Measurements from ENCODE around the gene FGFRL1. TPM values are rescaled to one million over a fixed set of nuclear protein-coding genes. Genes with fewer than 3 reads are reported as not detected.

The FGFRL1 gene
- total and polyA plus RNA-seq, 2 of the 13 experiments (the other 11 are each of a cell fraction or from before 2014, with no cell fraction given) = 19.1 to 30.6 TPM

DNA sequence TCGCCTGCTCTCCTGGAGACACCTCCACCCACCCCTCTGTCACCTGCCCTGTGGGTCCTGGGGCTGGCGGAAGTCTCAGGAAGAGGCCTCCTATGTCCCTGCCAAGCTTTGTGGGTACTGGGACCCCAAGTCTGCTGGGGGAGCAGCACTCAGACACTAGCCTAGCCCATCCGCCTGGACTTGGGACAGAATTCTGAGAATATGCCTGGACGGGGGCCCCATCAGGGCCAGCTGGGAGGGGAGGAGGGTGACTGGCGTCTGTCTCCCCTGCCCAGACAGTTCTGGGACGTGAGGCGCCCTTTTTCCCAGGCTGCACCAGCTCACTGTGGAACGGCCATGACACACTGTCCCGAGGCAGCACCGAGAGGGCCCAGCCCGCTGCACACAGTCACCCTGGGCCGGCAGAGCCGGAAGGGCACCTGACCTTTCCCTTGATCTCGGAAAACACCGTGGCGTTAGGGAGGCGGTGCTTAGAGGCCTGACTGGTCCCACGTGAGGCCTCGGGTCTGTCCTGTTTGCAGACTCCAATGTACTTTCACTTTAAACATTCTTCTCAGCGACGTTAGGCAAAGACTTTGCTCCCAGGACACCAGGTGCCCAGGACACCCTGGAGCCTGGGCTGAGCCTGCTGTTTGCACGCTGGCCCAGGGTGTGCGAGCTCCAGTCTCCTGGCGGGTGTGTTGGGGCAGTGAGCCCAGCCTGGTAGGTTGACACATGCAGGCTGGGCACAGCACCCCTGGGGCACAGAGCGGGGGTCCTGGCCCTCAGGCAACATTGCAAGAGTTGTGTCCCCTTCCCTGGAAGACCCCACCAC is 18.9 kb upstream of the FGFRL1 start (continued):
- no peak for TF ChIP-seq SRSF9 (IDR thresholded peaks at IDR 0.05; ENCODE audit: borderline replicate concordance, insufficient read depth, low read depth, low read length, poor library complexity, severe bottlenecking)
- TF ChIP-seq SMAD3 (CRISPR knock-in tag; IDR thresholded peaks at IDR 0.05) = 0 out of 2 replicates have a peak, but pooled peaks have one; percentile 92
- TF ChIP-seq ZNF740 (CRISPR knock-in tag; IDR thresholded peaks at IDR 0.05) = no peak
- no peak for TF ChIP-seq ONECUT2 (CRISPR knock-in tag; IDR thresholded peaks at IDR 0.05)
- TF ChIP-seq ZNF3 (CRISPR knock-in tag; IDR thresholded peaks at IDR 0.05) = no peak
- TF ChIP-seq MAFF (IDR thresholded peaks at IDR 0.05; ENCODE audit: low read depth, low read length) = no peak; the same call in 1 of the 2 replicates
- no peak for TF ChIP-seq PLRG1 (conservative IDR thresholded peaks at IDR 0.05)
- TF ChIP-seq ZFYVE20 (CRISPR knock-in tag; IDR thresholded peaks at IDR 0.05; ENCODE audit: borderline replicate concordance, low read depth) = no peak
- peak; percentile 93 for TF ChIP-seq RXRB (CRISPR knock-in tag; IDR thresholded peaks at IDR 0.05; ENCODE audit: borderline replicate concordance)
- TF ChIP-seq THYN1 (CRISPR knock-in tag; IDR thresholded peaks at IDR 0.05; ENCODE audit: borderline replicate concordance, low read depth) = no peak
- TF ChIP-seq ARHGAP35 (CRISPR knock-in tag; IDR thresholded peaks at IDR 0.05; ENCODE audit: borderline replicate concordance) = no peak
- TF ChIP-seq CCDC6 (CRISPR knock-in tag; IDR thresholded peaks at IDR 0.05) = peak; percentile 89
- TF ChIP-seq, protein P1, sequence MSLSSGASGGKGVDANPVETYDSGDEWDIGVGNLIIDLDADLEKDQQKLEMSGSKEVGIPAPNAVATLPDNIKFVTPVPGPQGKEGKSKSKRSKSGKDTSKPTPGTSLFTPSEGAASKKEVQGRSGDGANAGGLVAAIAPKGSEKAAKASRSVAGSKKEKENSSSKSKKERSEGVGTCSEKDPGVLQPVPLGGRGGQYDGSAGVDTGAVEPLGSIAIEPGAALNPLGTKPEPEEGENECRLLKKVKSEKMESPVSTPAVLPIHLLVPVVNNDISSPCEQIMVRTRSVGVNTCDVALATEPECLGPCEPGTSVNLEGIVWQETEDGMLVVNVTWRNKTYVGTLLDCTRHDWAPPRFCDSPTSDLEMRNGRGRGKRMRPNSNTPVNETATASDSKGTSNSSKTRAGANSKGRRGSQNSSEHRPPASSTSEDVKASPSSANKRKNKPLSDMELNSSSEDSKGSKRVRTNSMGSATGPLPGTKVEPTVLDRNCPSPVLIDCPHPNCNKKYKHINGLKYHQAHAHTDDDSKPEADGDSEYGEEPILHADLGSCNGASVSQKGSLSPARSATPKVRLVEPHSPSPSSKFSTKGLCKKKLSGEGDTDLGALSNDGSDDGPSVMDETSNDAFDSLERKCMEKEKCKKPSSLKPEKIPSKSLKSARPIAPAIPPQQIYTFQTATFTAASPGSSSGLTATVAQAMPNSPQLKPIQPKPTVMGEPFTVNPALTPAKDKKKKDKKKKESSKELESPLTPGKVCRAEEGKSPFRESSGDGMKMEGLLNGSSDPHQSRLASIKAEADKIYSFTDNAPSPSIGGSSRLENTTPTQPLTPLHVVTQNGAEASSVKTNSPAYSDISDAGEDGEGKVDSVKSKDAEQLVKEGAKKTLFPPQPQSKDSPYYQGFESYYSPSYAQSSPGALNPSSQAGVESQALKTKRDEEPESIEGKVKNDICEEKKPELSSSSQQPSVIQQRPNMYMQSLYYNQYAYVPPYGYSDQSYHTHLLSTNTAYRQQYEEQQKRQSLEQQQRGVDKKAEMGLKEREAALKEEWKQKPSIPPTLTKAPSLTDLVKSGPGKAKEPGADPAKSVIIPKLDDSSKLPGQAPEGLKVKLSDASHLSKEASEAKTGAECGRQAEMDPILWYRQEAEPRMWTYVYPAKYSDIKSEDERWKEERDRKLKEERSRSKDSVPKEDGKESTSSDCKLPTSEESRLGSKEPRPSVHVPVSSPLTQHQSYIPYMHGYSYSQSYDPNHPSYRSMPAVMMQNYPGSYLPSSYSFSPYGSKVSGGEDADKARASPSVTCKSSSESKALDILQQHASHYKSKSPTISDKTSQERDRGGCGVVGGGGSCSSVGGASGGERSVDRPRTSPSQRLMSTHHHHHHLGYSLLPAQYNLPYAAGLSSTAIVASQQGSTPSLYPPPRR (CRISPR knock-in tag; IDR thresholded peaks at IDR 0.05; ENCODE audit: borderline replicate concordance) = peak; percentile 86
- TF ChIP-seq, protein P2, sequence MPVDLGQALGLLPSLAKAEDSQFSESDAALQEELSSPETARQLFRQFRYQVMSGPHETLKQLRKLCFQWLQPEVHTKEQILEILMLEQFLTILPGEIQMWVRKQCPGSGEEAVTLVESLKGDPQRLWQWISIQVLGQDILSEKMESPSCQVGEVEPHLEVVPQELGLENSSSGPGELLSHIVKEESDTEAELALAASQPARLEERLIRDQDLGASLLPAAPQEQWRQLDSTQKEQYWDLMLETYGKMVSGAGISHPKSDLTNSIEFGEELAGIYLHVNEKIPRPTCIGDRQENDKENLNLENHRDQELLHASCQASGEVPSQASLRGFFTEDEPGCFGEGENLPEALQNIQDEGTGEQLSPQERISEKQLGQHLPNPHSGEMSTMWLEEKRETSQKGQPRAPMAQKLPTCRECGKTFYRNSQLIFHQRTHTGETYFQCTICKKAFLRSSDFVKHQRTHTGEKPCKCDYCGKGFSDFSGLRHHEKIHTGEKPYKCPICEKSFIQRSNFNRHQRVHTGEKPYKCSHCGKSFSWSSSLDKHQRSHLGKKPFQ (CRISPR knock-in tag; IDR thresholded peaks at IDR 0.05; ENCODE audit: insufficient replicate concordance) = peak; percentile 68
- no peak; the same call in 1 of the 2 replicates for TF ChIP-seq ZNF552 (CRISPR knock-in tag; IDR thresholded peaks at IDR 0.05; ENCODE audit: borderline replicate concordance)
- peak; percentile 84 for TF ChIP-seq ZNF501 (CRISPR knock-in tag; IDR thresholded peaks at IDR 0.05)
- peak; percentile 49; the same call in 1 of the 2 replicates for TF ChIP-seq PCBP1 (IDR thresholded peaks at IDR 0.05; ENCODE audit: borderline replicate concordance, low read depth, low read length)
- TF ChIP-seq CC2D1A (CRISPR knock-in tag; IDR thresholded peaks at IDR 0.05) = no peak
- TF ChIP-seq SRSF1 (optimal IDR thresholded peaks at IDR 0.05; ENCODE audit: low read depth, low read length) = peak; percentile 55

Measured in HepG2 (cell line).